LNCAP (cell line): ENCODE measurements around the gene MAP3K13.

Source experiments
- CTCF ChIP-seq: fragments of 450-650 bp; IDR thresholded peaks from 2 replicates; pipeline ENCODE4 v1.5.1; 2017; ENCODE audit warnings: mild to moderate bottlenecking

MAP3K13 gene

GRCh38 chr3:185403002-185403401 is 40.1 kb downstream of the MAP3K13 start:
- TF ChIP-seq CTCF: no peak

GRCh38 chr3:185405243-185405642 is 42.3 kb downstream of the MAP3K13 start:
- no peak for TF ChIP-seq CTCF

GRCh38 chr3:185405664-185406063 is 42.7 kb downstream of the MAP3K13 start:
- TF ChIP-seq CTCF: no peak

GRCh38 chr3:185406121-185406620 is 43.2 kb downstream of the MAP3K13 start:
- no peak for TF ChIP-seq CTCF

- no peak for TF ChIP-seq CTCF
Measured at GRCh38 chr3:185409957-185410356, 47.0 kb downstream of the MAP3K13 start.

- no peak for TF ChIP-seq CTCF
Measured at GRCh38 chr3:185411133-185411532, 48.2 kb downstream of the MAP3K13 start.

GRCh38 chr3:185416513-185416912 is 53.6 kb downstream of the MAP3K13 start:
- no peak for TF ChIP-seq CTCF

- no peak for TF ChIP-seq CTCF
Measured at GRCh38 chr3:185420762-185421161, 57.8 kb downstream of the MAP3K13 start.
